ENCODE measurements around the gene ALAS1. TPM values are rescaled to one million over a fixed set of nuclear protein-coding genes. Genes with fewer than 3 reads are reported as not detected.
A peak's percentile ranks its signal among the peaks of the same experiment; 100 is the strongest.
"Not testable (repeated sequence)": the region's sequence is repeated elsewhere in the genome, so short reads cannot be mapped to it uniquely, and the experiment has no call there.

Gene ALAS1
- total RNA-seq, 1 donor from 2014 or later: 41.0 TPM

DNA sequence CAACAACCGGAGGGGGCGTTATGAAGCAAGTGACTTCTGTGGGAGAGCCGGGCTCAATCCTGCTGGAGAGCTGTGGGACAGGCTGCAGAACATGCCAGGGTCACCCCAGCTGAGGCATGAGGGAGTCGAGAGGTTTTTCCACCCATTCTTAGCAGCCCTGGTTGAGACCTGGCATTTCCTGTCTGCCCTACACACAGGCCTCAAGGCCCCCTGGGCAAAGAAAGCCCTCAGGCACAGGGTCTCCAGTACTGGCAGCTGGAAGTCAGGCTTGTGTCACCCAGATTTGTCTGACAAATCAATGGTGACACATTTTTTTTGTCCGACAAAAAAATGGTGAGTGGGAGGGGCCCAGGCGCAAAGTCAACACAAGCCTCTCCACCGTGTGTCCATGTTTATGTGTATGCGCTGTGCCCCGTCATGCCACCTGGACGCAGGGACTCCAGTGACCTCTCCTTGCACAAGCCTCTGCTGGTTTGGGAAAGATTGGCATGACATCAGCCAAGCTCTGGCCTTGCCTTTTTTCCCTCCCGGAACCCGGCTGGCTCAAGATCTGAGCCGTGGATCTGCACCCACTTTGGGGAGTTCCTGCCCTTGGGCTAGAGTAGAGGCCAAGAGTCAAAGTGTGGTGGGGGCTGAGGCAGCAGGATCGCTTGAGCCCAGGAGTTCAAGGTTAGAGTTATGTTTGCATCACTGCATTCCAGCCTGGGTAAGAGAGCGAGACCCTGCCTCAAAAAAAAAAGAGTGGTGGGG, 20.8 kb upstream of the ALAS1 start:
- DNase-seq: no peak

DNA sequence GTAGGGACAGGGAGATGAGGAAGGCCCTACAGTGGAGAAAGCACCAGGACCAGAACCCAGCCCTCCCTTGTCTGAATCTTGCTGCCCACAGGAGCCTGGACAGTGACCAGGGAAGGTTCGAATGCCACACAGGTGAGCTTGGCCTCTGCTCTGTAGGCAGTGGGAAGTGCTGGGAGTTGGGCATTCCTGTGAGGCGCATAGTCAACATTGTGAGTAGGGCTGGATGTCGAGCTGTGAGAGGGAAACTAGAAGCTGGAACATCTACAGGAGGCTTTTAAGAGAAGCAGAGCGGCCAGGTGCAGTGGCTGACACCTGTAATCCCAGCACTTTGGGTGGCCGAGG, 20.3 kb upstream of the ALAS1 start:
- no peak for DNase-seq

DNA sequence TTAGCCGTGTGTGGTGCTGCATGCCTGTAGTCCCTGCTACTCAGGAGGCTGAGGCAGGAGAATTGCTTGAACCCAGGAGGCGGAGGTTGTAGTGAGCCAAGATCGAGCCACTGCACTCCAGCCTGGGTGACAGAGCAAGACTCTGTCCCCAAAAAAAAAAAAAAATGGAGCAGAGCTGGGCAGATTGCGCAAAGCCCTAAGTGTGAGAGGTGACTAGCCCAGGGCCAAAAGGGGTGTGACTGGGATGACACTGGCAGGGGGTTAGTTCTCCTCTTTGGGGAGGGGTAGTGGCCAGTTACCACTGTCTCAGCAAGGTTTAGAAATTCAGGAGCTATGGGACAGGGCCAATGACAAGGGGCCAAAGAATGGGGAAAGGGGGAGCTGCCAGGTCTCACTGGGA, 19.8 kb upstream of the ALAS1 start:
- DNase-seq: not testable (repeated sequence)

GRCh38 chr3:52178537-52178936, 19.4 kb upstream of the ALAS1 start:
- no peak for DNase-seq

GRCh38 chr3:52181543-52181942, 16.4 kb upstream of the ALAS1 start:
- DNase-seq: no peak

GRCh38 chr3:52182196-52182595, 15.8 kb upstream of the ALAS1 start:
- DNase-seq: no peak

- no peak for DNase-seq
Observed at GRCh38 chr3:52182691-52183090, 15.3 kb upstream of the ALAS1 start.

GRCh38 chr3:52183786-52184445, 14.0 kb upstream of the ALAS1 start:
- DNase-seq: no peak

DNA sequence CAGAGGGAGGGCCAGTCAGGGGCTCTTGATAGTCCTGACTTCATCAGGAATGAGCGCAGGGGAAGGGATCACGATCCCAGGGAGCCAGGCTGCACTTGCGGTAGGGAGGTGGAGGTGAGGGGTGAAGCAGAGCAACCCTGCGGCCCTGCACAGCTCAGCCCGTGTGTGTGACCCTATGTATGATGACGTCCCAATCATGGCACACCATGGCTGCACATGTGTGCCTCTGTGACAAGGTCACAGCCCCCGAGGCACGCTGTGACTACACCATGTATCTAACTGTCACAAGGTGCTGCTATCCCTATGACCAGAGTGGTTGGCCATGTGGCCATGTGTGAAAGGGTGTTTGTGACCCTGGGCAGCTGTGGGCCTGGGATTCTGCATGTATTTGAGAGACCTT, 13.3 kb upstream of the ALAS1 start:
- no peak for DNase-seq

GRCh38 chr3:52185311-52185710, 12.6 kb upstream of the ALAS1 start:
- no peak for DNase-seq

- DNase-seq: no peak
Observed at GRCh38 chr3:52185837-52186236, 12.1 kb upstream of the ALAS1 start.

DNA sequence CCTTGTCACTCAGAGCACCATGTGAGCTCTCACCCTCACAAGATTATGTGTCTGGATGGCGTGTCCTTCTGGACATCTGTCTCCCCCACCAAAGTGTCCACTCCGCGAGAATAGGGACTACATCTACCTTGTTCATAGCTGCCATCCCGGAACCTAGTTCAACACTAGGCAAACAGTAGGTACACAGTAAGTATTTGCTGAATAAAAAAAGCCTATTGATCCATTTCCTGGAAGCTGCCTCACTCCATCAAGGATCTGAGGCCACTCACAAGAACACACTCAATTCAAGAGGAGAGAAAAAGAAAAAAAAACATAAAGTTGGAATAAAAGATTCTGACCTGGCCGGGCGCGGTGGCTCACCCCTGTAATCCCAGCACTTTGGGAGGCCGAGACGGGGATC, 11.2 kb upstream of the ALAS1 start:
- no peak for DNase-seq

- DNase-seq: no peak
Observed at GRCh38 chr3:52188556-52188955, 9.4 kb upstream of the ALAS1 start.

DNA sequence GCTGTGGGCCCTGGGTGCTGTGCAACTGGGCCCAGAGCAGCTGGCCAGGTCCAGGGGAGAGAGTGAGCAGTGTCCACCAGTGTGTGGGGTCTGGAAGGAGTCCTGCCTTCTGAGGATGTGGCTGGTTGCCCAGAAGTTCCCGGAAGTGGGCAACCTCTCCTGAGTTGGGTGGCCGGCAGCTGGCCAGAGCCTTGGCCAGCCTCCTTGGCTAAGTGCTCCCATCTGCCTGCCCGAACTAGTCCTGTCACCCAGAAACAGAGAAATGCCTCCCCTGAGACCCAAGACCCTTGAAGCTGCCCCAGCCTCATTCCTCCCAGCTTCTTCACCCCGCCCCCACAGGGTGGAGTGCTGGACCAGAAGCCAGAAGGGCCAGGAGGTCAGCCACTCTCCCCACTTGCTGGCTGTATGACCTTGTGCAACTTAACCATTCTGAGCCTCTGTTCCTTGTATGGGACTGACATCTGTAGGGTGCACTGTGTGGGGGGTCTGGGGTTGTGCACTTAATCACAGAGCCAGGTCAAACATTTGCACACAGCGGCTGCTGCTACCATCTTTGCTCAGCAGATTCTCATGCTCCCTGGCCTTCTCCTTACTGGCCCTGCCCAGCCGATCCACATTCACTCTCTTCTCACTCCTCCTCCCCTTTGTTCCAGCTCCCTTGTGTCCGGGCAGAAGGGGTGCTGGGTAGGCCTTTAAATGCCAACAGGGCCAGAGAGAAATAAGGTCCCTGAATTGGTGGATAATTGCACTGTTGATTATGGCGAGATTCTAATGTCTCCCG, 7.5 kb upstream of the ALAS1 start:
- DNase-seq: no peak

GRCh38 chr3:52191663-52192062, 6.3 kb upstream of the ALAS1 start:
- no peak for DNase-seq

DNA sequence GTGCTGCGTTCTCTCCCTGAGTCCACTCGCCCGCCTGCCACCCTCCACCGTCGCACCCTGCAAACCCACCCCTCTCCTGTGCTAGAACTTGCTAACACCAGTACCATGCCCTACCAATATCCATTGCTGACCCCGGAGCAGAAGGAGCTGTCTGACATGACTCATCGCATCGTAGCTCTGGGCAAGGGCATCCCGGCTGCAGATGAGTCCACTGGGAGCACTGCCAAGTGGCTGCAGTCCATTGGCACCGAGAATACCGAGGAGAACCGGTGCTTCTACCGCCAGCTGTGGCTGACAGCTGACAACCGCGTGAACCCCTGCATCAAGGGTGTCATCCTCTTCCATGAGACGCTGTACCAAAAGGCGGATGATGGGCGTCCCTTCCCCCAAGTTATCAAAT, 4.9 kb upstream of the ALAS1 start:
- DNase-seq: peak; percentile 30

GRCh38 chr3:52194485-52195290, 3.3 kb upstream of the ALAS1 start:
- DNase-seq: no peak

DNA sequence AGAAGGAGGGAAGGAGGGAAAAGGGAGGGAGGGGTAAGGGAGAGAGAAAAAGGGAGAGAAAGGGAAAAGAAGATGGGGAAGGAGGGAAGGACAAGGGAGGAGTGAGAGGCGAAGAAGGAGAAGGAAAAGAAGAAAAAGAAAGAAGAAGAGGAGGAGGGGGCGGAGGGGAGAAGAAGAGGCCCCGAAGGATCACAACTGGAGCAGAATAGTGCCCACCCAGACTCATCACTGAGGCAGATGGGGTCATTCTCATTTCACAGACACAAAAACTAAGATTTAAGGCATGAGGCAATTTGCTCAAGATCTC, 2.7 kb upstream of the ALAS1 start:
- DNase-seq: no peak

DNA sequence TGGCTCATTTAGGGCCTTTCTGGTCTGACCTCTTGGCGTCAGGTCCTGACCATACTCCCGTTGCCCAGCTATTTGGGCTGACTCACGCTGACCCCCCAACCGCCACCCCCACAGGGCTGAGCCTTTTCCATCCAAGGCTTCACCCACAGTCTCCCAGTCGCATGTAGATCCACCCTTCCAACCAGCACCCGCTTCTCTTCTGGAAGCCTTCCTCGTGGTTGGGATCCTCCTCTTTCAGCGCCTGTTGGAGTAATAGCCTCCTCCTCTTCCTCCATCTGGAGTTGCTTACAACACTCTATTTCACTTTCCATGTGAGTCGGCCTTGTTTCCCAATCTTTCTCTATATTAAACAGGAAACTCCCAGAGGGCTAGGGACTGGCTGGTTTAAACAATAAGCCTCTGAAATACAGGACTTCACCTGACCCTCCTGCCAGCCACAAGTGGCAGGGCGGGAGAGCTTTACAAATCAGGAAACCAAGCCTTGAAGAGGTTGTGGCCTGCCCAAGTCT, 2.1 kb upstream of the ALAS1 start:
- peak; percentile 22 for DNase-seq

GRCh38 chr3:52196977-52197376, 983 bp upstream of the ALAS1 start:
- peak; percentile 13 for DNase-seq

GRCh38 chr3:52197499-52197841, 490 bp upstream of the ALAS1 start:
- DNase-seq: no peak

DNA sequence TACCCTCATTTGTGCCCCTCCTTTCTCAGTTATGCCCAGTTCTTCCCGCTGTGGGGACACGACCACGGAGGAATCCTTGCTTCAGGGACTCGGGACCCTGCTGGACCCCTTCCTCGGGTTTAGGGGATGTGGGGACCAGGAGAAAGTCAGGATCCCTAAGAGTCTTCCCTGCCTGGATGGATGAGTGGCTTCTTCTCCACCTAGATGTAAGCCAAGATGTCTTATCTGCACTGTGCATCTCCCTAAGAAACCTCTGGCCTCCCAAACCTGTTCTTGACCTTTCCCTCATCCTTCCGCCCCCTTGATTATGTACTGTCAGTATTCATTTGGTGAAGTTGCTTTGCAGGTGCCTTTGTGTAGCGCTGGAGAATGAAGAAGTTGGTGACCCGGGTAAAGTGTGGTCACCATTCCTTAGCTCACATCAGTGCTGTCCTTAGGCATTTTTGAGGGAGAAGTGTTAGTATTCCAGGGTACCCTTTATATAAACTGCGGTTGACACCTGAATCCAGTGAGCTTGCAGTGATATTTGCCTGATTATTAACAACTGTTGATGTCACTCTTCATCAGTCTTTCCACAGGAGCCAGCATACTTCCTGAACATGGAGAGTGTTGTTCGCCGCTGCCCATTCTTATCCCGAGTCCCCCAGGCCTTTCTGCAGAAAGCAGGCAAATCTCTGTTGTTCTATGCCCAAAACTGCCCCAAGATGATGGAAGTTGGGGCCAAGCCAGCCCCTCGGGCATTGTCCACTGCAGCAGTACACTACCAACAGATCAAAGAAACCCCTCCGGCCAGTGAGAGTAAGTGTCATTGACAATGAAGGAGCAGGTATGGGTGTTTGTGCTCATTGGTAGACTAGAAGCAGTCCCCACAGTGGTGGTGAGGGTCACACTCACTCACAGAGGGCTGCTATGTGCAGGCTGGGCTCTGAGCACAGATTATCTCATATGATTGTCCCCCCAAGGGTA, 966 bp downstream of the ALAS1 start:
- DNase-seq: peak; percentile 53

All from dermis blood vessel endothelial cell (primary cell).